GM21737 (cell line): ENCODE measurements around the gene TMC1.
A peak's percentile ranks its signal among the peaks of the same experiment; 100 is the strongest.
"Not testable (repeated sequence)": the region's sequence is repeated elsewhere in the genome, so short reads cannot be mapped to it uniquely, and the experiment has no call there.

Experiments used
- ATAC-seq: cut with Tn5 transposase; IDR thresholded peaks from one replicate; pipeline ENCODE4 v1.9.1; 2021; ENCODE audit warnings: mild to moderate bottlenecking, moderate library complexity; ENCODE audit not compliant: unreplicated experiment

The TMC1 gene

DNA sequence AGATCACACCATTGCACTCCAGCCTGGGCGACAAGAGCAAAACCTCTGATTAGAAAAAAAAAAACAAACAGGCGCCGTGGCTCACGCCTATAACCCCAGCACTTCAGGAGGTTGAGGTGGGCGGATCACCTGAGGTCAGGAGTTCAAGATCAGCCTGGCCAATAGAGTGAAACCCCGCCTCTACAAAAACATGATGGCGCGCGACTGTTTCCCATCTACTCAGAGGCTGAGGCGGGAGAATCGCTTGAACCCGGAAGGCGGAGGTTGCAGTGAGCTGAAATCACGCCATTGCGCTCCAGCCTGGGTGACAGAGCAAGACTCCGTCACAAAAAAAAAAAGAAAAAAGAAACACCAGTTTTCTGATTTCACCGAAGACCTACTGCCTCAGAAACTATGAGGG is at the start of gene TMC1:
TMC1 (plus strand) TSS at position 193 of the 400 bp plus-strand sequence. CDS start 127,041 bp downstream, outside the sequence.
- ATAC-seq: not testable (repeated sequence)

DNA sequence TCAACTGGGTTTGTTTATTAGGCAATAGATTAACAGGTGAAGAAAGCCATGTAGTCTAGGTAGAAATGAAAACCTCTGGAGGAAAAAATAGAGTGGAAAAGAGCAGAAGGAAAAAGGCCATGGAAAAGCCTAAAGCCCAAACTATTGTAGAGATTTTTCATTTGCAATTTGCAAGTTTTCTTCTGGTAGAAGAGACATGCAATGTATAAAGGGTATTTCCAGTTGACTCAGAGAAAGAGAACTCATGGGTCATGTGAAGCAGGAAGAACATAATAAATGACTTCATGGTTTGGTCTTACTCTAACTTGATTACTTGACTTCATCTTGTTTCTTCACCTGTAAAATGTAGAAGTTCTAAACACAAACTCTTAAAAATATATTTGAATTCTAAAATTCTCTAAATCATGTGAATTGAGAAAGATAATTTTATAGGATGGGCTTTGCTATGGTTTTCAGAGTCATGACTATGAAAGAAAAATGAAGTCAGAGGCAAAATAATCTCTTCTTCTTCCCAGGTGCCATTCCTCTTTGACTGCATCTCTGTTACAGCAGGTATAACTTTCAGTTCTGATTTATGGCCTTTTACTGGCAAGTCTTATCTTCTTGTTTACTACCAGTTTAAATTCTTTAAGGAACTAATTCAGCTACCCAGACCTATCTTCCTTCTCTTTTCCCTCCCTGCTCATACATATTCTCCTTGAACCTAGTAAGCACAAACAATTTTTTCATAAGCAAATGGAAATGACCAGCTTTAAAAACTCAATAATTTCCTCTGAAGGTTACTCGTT is 47.7 kb upstream of the TMC1 start:
- ATAC-seq: peak; percentile 78

- ATAC-seq: no peak
These were observed 46.7 kb upstream of the TMC1 start for GRCh38 chr9:72474676-72475075.

DNA sequence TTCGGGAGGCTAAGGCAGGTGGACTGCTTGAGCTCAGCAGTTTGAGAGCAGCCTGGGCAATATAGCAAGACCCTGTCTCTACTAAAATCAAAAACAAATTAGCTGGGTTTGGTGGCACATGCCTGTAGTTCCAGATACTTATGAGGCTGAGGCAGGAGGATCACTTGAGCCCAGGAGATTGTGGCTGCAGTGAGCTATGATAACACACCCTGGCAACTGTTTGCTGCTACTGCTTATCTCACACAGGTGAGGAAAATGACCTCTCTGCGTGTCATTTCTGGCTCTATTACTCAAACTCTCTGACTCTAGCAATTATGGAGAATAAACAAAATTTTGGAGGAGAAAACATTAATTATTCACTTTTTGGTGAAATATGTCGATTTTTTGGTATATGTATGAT is 45.3 kb upstream of the TMC1 start:
- ATAC-seq: no peak

- no peak for ATAC-seq
These were observed 44.6 kb upstream of the TMC1 start for GRCh38 chr9:72476617-72477437.

DNA sequence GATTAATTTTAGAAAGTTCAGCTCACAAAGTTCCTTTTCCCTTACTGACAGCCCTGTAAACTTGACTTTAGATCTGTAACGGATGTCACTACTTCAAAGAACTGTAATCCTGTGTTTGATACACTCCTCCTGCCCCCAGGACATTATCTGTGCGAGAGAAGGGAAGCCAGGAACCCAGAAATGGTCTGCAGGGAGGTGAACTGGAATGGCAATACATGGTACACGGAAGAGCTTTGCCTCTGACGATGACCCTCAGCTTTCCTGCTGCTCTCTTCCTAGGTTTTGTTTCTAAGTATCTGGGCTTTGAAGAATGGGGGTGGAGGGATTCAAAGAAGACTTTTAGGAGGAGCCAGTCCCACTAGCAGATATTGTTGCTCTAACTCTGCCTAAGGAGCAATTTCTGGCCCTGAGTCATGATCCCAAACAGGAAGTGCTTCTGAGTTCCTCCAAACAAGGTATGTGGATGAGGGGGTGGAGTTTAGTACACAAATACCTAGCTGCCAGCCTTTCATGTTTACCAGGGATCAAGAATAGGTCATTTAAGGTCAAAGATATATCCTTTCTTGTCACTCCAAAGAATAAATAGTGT is 43.4 kb upstream of the TMC1 start:
- ATAC-seq: no peak

DNA sequence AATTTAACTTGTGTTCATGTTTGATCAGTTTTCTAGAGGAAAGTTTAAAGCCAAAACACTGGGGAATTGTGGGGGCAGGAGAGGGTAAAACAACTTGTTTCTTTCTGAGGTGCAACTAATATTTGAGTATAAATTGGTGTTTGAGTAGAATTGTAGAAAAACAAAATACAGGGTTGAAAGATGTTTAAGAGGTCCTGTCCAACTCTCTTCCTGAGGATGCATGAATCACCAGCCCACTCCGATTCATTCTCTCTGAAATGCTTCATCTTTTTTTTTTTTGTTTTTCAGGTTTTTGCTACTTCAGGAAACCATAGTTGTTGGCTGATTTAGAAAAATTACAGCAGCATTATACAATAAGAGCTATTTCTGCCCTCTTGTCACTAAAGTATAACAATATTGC is 42.4 kb upstream of the TMC1 start:
- no peak for ATAC-seq

DNA sequence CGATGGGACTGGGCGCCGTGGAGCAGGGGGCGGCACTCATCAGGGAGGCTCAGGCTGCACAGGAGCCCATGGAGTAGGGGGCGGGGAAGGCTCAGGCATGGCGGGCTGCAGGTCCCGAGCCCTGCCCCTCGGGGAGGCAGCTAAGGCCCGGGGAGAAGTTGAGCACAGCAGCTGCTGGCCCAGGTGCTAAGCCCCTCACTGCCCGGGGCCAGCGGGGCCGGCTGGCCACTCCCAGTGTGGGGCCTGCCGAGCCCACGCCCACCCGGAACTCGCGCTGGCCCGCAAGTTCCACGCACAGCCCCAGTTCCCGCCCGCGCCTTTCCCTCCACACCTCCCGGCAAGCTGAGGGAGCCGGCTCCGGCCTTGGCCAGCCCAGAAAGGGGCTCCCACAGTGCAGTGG is 41.1 kb upstream of the TMC1 start:
- not testable (repeated sequence) for ATAC-seq

DNA sequence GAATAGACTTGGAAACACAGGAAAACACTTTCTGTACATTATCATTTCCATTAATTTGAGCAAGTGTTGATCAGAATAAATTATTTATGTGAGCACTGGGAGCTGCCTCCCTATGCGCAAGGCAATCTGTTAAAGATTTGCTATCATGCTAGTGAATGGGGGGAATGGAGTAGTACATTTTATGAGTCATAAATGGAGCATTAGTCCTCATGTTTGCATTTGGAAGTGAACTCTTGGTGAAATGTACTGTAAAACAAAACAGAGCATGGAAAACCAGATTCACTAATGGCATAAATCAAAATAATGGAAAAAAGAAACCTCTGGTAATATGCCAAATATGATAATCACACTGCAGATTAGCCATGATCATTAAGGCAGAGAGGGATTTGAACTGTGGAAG is 40.5 kb upstream of the TMC1 start:
- no peak for ATAC-seq

- no peak for ATAC-seq
These were observed 35.4 kb upstream of the TMC1 start for GRCh38 chr9:72485821-72486593.

- no peak for ATAC-seq
These were observed 34.8 kb upstream of the TMC1 start for GRCh38 chr9:72486594-72486955.

- ATAC-seq: not testable (repeated sequence)
These were observed 33.7 kb upstream of the TMC1 start for GRCh38 chr9:72487665-72488064.

DNA sequence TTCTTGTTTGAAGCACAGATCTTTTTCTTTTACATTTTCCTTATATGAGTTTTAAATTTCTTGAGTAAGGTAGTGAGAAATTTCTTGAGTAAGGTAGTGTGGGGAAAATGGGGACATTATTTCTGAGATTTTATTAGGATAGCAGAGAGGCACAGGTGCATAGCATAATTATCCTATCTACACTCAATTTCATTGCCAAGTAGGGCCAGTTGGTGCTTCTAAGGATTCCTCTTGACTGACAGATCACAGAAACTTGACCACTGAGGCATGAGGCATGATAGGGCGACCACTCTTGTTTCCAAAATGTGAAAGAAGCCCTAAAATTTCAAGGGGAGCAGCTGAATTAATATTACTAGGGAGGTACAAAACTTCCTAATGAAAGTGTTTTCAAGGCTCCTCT is 31.4 kb upstream of the TMC1 start:
- ATAC-seq: no peak

DNA sequence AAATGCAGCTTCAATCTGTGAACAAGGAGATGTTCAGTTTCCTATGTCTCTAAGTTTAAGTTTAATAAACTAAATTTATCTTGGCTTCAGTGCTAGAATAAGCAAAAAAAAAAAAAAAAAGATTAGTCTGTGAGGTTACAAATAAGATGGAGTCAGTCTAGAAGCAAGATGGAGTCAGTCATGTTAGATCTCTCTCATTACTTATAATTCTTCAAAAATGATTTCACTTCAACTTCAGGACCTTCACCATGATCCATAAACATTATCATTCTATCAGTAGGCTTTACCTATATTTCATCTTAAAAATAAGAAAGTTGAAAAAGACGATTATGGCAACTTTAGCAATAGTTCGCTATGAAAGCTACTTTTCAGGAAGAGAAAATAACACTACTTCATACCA is 30.2 kb upstream of the TMC1 start:
- no peak for ATAC-seq

GRCh38 chr9:72494051-72494450 is 27.4 kb upstream of the TMC1 start:
- ATAC-seq: no peak

DNA sequence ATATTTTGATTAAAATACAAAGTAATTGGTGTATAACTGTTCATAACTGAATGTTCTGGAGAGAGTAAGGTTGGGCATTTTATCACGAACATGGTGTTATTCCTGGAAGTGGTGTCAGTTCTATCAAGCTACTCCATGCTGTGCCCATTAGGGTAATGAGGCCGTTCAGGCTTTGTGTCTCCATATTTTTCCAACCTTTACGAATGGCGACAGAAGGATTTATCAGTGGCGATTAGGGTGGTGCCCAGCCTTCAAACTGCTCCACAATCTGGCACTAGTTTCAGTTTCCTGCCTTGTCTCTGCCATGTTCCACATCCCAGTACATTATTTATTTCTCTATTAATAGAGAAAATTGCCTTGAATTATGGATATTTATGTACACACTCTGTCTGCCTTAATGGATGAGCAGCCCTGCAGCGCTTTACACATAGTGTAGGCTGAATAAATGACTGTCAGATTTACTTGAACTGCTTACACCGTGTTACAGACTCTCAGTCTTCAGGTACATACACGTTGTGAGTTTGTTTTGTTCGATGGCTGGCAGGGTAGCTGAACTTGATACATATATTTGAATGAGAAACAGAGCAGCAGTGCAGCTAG is 23.9 kb upstream of the TMC1 start:
- ATAC-seq: no peak

- no peak for ATAC-seq
These were observed 14.8 kb upstream of the TMC1 start for GRCh38 chr9:72506615-72507014.

- ATAC-seq: no peak
These were observed 12.4 kb upstream of the TMC1 start for GRCh38 chr9:72509053-72509452.

DNA sequence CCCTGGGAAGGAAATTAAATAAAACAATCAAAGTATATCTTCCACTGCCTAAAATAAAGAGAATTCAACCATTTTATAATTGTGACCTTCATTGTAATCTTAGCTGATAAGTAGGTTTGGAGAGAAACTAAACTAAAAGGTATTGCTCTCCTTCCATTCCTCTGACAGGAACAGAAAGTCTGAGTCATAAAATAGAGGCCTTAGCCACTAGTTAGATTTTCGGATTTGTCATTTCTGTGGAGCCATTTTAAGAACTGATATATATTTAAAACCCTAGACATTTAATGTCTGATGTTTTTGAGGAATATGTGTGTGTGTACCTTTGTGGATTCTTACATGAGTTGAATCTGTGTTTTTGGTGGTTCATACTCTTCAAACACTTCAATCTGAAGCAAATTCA is 11.8 kb upstream of the TMC1 start:
- peak; percentile 87 for ATAC-seq

DNA sequence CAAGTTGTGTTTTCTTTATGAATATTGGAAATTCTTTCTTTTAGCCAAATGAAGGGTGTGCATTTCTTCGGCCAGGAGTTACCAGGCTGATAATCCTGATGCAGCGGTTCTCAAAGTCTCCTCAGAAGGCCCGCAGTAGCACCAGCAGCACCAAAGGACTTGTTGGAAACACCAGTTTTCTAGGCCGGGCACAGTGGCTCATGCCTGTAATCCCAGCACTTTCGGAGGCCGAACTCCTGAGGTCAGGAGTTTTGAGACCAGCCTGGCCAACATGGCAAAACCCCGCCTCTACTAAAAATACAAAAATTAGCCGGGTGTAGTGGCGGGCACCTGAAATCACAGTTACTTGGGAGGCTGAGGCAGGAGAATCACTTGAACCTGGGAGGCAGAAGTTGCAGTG is 397 bp upstream of the TMC1 start:
- ATAC-seq: not testable (repeated sequence)
